Stimulated activated CD4-positive, alpha-beta T cell treated with anti-CD3 and anti-CD28 coated beads, Interleukin-4, amount 100 ng/mL, for 48 hours (primary cell): ENCODE results near the gene CDKN2B.
A peak's percentile ranks its signal among the peaks of the same experiment; 100 is the strongest.
"Not testable (repeated sequence)": the region's sequence is repeated elsewhere in the genome, so short reads cannot be mapped to it uniquely, and the experiment has no call there.

Experiments
- DNase-seq, 2 donors: peaks; one replicate each; pipeline ENCODE4 v3.0.0-alpha.2; 2020; ENCODE audit warnings: low read depth in 2 of 2

The CDKN2B gene

DNA sequence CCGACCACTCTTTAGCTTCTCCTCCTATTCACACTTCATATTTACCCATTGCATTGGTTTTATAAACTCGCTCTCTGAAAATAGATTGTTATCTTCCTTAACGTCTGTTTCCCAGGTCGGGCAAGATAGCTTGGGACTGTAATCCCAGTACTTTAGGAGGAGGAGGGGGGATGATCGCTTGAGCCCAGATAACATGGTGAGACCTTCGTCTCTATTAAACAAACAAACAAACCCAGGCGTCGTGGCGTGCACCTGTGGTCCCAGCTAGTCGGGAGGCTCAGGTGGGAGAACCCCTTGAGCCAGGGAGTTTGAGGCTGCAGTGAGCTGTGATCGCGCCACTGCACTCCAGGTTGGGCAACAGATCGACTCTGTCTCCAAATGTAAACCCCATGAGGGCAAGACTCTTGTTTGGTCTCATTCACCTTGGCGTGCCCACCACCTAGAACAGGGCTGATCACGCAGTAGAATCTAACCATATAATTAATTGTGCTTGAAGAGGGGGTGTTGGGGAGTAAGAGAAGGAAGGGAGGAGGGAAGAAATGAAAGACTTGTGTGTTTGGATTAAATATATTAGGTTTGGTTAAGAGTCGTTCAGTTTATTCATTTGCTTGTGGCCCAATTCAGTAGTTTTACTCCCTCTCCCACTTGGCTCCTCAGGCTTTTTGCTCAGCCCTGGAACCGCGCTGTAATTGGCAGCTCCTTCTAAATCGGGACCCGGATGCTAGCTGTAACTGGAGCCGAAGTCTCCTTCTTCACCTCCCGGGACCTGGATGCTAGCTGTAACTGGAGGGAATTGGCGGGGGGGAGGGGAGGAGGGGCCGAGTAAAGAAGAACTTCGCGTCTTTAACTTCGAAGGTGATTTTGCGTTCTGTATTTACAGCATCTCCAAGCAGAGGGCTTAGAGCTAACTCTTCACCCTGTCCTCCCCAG is 39.8 kb downstream of the CDKN2B start:
- no peak for DNase-seq

DNA sequence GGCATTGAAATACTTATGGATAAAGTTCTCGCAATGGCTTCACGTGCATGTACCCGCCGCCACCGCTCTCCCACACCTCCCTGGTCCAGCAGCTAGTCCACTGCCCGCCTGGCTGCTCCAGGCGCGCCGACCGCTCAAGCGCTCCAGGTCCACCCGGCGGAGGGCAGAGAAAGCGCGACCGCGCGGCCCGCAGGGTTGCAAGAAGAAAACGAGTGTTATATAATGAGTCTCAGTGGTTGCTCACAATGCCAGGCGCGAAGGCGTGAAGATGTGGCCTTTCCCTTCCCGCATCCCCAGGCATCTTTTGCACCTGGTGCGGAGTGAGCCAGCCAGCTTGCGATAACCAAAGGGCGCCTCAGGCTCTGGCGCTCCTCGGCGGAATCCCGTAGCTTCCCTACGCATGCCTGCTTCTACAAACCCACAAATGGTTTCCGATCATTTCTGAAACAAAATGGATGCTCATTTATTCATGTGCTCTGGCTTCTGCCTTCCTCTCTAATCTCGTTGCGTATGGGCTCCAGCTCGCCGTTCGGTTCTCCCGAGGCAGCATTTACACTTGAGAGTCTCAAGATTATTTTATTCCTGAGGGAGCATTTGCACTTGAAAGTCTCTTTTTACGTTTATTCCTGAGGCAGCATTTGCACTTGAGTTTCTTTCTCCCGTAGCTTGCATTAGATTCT is 40.6 kb downstream of the CDKN2B start:
- no peak for DNase-seq

DNA sequence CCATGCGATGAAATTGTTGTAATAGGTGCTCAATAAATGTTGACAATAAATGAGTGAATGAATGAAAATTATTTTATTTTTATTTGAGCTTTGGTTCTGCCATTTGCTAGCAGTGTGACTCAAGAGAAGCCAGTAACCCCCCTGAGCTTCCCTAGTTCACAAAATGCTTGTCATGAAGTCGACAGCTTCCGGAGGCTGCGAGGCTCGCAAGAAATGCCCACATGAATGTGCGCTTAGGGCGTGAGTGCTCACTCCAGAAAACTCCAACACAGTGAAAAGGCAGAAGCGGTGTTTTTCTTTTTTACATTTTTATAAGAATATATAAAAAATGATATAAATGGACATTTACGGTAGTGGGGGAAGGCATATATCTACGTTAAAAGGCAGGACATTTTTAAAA is 41.4 kb downstream of the CDKN2B start:
- DNase-seq, result no peak

DNA sequence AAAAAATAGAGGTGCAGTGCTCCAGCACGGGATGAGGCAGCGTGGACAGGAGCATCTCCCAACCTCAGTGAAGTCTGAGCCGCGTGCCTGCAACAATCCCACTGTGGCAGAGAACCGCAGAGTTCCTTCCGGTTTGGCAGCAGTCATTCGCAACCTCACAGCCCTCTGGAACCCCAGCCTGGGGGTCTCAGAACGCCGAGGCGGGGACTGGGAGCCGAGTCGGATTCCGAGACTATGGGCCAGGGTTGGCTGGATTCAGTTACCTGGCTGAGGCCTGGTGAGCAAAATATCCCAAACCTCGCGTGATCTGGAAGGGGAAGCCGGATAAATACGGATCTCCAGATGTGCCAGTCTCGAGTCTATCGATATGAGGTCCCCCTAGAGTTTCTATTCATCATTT is 41.9 kb downstream of the CDKN2B start:
- DNase-seq, result no peak

DNA sequence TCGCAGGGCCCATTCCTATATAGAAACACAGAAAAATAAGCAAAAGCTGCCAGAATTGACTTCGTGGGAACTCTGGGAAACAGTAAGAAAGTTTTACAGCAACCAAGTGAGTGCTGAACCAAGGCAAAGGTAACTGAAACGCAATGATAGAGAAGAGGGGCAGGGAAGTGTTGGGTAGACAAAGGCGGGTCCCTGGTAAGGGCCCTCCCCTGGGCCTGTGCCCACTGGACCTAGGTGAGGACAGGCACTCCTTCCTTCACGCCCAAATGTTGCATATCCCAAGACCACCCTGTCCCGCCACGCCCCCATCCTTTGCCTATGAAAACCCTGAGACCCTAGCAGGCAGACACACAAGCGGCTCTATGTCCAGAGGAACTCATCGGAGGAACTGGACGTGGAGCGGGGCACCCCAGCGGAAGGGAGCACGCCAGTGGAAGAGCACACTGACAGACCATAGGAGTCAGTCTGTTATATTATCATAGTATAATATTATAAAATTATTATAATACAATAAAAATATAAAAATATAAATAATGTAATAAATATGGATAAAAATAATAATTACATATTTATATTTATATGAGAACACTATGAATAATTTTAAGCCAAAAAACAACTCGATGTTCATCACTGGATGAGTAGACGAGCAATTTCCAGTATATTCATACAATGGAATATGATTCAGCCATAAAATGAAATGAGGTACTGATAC is 42.8 kb downstream of the CDKN2B start:
- DNase-seq, result no peak

DNA sequence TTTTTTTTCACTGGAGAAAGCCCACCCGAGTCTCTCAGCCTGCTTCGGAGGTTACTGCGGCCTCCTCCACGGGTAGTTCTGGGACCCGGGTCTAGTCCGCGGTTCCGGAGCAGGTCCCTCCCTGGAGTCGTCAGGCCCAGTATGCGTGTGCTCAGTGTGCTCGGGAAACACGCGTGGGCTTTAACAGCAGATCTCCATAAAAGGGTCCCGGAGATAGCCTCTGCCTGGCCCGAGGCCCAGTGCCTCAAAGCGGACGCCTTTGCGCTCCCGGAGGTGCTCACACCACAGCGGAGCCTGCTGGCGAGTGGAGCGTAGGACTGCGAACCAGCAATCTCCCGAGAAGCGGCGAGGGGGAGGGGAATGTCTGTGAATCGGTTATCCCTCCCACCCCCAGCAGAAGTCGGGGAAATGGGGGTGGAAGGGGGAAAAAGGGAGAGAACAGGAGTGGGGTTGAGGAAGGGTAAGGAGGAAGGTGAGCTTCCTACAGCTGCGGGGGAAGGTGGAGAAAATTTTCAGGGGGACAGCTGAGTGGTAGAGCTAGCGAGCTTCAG is 43.6 kb downstream of the CDKN2B start:
- DNase-seq, result peak in 1 of 2 donors; percentile 44

DNA sequence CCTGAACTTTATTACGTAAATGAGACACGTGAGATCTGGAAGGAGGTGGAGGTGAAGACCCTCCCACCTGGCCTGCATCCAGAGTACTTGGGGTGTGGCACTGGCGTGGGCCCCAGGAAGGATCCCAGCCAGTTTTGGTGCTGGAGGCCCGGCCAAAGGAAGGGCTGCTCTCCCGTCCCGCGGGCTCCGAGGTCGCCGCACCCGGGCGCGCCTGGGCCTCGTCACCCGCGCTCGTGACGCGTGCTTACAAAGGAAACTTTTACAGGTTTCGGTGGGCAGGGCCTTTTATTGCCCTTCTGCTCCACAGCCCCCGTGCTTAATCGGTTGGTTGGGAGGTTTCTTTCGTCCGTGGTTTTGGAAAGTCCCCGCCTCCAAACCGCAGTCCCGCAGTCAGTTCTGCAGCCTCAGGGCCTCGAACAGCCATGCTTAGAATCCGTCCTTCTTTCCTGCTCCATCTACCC is 44.1 kb downstream of the CDKN2B start:
- DNase-seq, result peak in 1 of 2 donors; percentile 54

DNA sequence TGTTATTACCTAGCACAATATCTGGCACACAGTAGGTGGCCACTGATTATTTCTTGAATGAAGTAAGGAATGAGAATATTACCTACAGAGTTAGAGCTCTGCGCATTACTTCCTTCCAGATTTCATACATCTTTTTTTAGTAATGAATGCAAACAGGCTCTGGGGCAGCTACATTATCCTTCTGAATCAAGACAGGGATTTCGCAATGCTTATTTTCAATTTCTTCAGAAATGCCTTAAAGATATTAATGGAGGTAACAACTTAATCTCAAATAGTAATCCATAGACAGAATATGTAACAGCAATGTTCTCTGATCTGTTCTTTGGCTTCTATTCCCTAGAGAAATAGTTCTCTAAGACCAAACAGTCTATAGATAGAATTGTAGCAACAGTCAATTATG is 47.5 kb downstream of the CDKN2B start:
- no peak for DNase-seq

DNA sequence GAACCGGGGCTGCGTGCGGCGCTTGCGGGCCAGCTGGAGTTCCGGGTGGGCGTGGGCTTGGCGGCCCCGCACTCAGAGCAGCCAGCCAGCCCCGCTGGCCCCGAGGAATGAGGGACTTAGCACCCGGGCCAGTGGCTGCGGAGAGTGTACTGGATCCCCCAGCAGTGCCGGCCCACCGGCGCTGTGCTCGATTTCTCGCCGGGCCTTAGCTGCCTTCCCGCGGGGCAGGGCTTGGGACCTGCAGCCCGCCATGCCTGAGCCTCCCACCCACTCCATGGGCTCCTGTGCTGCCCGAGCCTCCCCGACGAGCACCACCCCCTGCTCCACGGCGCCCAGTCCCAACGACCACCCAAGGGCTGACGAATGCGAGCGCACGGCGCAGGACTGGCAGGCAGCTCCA is 49.8 kb downstream of the CDKN2B start:
- DNase-seq, result not testable (repeated sequence)

DNA sequence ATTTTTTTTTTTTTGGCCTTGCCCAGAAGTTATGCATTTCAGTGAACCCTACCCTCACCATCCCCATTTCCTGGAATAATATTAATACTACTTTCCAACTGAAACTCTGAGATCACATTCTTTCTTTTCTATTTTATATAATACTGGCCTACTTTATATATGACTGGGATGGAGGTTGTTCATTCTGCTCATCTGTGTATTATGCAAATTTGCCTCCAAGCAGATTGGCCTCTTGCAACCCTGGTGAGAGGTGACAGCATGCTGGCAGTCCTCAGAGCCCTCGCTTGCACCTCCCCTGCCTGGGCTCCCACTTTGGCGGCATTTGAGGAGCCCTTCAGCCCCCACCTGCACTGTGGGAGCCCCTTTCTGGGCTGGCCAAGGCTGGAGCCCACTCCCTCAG is 50.3 kb downstream of the CDKN2B start:
- no peak for DNase-seq
